ENCODE results near the gene MRPL23.

The MRPL23 gene

GRCh38 chr11:2002042-2002776, 55.1 kb downstream of the MRPL23 start:
- TF ChIP-seq, protein P1, sequence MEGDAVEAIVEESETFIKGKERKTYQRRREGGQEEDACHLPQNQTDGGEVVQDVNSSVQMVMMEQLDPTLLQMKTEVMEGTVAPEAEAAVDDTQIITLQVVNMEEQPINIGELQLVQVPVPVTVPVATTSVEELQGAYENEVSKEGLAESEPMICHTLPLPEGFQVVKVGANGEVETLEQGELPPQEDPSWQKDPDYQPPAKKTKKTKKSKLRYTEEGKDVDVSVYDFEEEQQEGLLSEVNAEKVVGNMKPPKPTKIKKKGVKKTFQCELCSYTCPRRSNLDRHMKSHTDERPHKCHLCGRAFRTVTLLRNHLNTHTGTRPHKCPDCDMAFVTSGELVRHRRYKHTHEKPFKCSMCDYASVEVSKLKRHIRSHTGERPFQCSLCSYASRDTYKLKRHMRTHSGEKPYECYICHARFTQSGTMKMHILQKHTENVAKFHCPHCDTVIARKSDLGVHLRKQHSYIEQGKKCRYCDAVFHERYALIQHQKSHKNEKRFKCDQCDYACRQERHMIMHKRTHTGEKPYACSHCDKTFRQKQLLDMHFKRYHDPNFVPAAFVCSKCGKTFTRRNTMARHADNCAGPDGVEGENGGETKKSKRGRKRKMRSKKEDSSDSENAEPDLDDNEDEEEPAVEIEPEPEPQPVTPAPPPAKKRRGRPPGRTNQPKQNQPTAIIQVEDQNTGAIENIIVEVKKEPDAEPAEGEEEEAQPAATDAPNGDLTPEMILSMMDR (IDR thresholded peaks at IDR 0.05; ENCODE audit: low read depth, low read length) = no peak
- DNase-seq (ENCODE audit: low read depth in 2 of 2) = no peak
- no peak overlapping the region for H3K4me3 ChIP-seq (replicated peaks in 1 of 2; ENCODE audit: low read depth in 2 of 2, low read length in 2 of 2)

DNA sequence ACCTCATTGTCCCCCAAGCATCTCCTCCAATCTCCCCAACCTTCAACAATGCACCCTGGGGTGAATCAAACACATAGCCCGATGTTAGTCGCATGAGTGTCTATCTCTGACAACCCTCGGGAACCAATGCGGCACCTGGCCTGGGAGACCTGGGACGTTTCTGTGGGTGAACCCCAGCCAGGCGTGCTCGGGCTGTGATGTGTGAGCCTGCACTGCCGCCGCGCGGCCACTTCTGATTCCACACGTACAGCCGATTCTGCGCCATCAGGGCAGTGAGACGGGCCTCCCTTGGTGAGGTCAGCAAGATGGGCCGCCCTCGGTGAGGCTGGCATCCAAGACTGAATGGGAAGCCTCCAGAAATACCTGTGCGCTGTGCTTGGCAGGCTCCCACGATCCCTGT, 55.7 kb downstream of the MRPL23 start:
- no peak for DNase-seq (ENCODE audit: low read depth in 2 of 2)
- TF ChIP-seq, protein P1 (IDR thresholded peaks at IDR 0.05; ENCODE audit: low read depth, low read length) = no peak

GRCh38 chr11:2004466-2004865, 57.3 kb downstream of the MRPL23 start:
- no peak overlapping the region for H3K4me3 ChIP-seq (replicated peaks in 1 of 2; ENCODE audit: low read depth in 2 of 2, low read length in 2 of 2)
- DNase-seq (ENCODE audit: low read depth in 2 of 2) = no peak
- TF ChIP-seq, protein P1 (IDR thresholded peaks at IDR 0.05; ENCODE audit: low read depth, low read length) = no peak

More for the DNA sequence above, 55.7 kb downstream of the MRPL23 start:
- H3K4me3 ChIP-seq (replicated peaks in 1 of 2; ENCODE audit: low read depth in 2 of 2, low read length in 2 of 2) = no peak overlapping the region
